Right lobe of liver (tissue), 6 donors: ENCODE data around the gene AP5B1. TPM values are rescaled to one million over a fixed set of nuclear protein-coding genes. Genes with fewer than 3 reads are reported as not detected.

Experiments used
- ATAC-seq, 4 donors: fragments of 200-7000 bp; cut with Tn5 transposase; one replicate each; pipeline ENCODE4 v1.9.1; 2020; ENCODE audit warnings: mild to moderate bottlenecking in 4 of 4, moderate library complexity in 4 of 4
- DNase-seq, 3 donors: peaks; one replicate each; pipeline ENCODE4 v3.0.0-alpha.2; 2020
- H3K27ac ChIP-seq, 3 donors: fragments of 200-600 bp; one replicate each; pipeline ENCODE4 v1.8.0; 2022
- H3K27me3 ChIP-seq, 2 donors: fragments of 200-600 bp; one replicate each; pipeline ENCODE4 v1.8.0; 2022
- H3K36me3 ChIP-seq, 4 donors: fragments of 200-600 bp; sonication (generic) in 1 of 4; one replicate each; pipeline versions ENCODE4 v1.5.1 to v1.8.0; 2017 to 2022; ENCODE audit warnings: control low read depth in 1 of 4
- H3K4me1 ChIP-seq, 4 donors: fragments of 200-600 bp; sonication (generic) in 1 of 4; one replicate each; pipeline versions ENCODE4 v1.5.1 to v1.8.0; 2017 to 2022; ENCODE audit warnings: control low read depth in 1 of 4
- H3K4me3 ChIP-seq, 3 donors: fragments of 200-600 bp; one replicate each; pipeline ENCODE4 v1.8.0; 2022
- H3K9me3 ChIP-seq, 4 donors: fragments of 200-600 bp; sonication (generic) in 1 of 4; one replicate each; pipeline versions ENCODE4 v1.5.1 to v1.8.0; 2017 to 2022; ENCODE audit warnings: control low read depth in 1 of 4
- POLR2A ChIP-seq: fragments of 450-650 bp; IDR thresholded peaks from one replicate; pipeline ENCODE4 v1.6.1; 2017; ENCODE audit warnings: antibody characterized with exemption, mild to moderate bottlenecking
- WGBS: methylation state at CpG from one replicate; pipeline ENCODE4 v1.1.6; 2018; ENCODE audit warnings: low coverage, low lambda C conversion rate; ENCODE audit not compliant: insufficient coverage; ENCODE audit errors: missing lambda C conversion rate; 5-methylcytosine and 5-hydroxymethylcytosine counted together
- intact Hi-C, 2 donors: fragments of 100-400 bp; cut with DNase I; formaldehyde crosslinking; loops; one replicate each; pipeline versions ENCODE4 v1.11.2 to v1.14.1; 2022
- total RNA-seq, 6 experiments: library from RNA; depleted of rRNA in 2 of 6; stranded (reverse); fragments of >200 nt in 2 of 6; fragmentation: NEBNext Ultra II Directional in 3 of 6; extraction: Animal tissue kit (Norgen Biotek cat#: 25700) in 3 of 6; gene quantifications; one replicate each; pipeline versions ENCODE4 v1.1.0 to v1.2.4, GENCODE V29; 2016 to 2023
- TF ChIP-seq, protein P1 (sequence below), 4 donors: fragments of 200-600 bp in 3 of 4; fragments of 450-650 bp in 1 of 4; IDR thresholded peaks; one replicate each; pipeline versions ENCODE4 v1.5.1 to v1.8.0; 2016 to 2022; ENCODE audit warnings: antibody characterized with exemption in 4 of 4, mild to moderate bottlenecking in 2 of 4
- donor health status: DM: no; HTN: yes; CAD: no.
- donor health status: DM: no; HTN: no; CAD: no.
- donor health status: DM: no; HTN: no; CAD: no.
- donor health status: DM: no; HTN: yes; CAD: no.
- donor health status: DM: no; HTN: yes; CAD: no.

The AP5B1 gene
- total RNA-seq, 6 experiments from 2014 or later: 5.0 to 13.5 (median 9.7) TPM

DNA sequence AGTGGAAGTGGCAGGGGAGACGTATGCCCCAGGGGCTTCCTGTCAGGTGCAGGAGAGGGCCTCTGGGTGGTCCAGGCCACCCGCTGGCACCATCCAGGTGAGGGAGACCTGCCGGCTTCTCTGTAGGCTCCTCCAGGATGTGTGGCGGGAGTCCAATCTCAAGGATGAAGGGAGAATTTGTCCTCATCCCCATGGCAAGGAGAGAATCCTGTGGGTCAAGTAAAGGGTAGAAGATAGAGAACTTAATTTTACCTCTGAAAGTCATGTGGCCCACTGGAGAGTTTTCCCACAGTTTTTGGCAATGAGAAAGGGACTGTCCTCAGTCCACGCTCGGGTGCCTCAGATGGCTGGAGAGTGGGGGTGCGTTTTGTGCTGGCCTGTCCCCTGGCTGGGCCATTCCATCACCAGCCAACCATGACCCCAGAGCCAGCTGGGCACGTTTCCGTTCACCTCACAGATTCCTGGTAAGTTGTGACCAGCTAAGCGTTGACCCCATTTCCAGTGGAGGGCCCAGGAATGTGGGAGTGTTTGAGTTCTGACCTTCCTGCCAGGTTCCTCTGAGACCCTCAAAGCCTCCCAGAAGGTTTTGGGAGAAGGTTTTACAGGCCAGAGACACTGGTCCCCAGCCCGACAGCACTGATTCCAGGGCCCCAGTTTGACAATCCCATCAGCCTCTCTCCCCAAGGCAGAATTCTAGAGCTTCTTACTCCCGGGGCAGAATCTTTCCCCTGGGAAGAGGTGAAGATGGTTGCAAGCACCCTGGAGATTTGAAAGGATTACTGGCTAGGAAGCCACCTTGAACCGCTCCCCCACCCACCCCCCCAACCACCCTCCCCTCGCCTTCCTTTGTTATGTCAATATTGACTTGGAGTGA, 8.7 kb upstream of the AP5B1 start:
- TF ChIP-seq, protein P1, sequence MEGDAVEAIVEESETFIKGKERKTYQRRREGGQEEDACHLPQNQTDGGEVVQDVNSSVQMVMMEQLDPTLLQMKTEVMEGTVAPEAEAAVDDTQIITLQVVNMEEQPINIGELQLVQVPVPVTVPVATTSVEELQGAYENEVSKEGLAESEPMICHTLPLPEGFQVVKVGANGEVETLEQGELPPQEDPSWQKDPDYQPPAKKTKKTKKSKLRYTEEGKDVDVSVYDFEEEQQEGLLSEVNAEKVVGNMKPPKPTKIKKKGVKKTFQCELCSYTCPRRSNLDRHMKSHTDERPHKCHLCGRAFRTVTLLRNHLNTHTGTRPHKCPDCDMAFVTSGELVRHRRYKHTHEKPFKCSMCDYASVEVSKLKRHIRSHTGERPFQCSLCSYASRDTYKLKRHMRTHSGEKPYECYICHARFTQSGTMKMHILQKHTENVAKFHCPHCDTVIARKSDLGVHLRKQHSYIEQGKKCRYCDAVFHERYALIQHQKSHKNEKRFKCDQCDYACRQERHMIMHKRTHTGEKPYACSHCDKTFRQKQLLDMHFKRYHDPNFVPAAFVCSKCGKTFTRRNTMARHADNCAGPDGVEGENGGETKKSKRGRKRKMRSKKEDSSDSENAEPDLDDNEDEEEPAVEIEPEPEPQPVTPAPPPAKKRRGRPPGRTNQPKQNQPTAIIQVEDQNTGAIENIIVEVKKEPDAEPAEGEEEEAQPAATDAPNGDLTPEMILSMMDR (IDR thresholded peaks at IDR 0.05): no peak
- no peak for TF ChIP-seq POLR2A
- no peak for ATAC-seq
- H3K4me3 ChIP-seq: no peak overlapping the region
- peaks cover 4 to 20% of the 10 kb centered on the region in 2 donors for H3K27me3 ChIP-seq
- no peak overlapping the region for H3K27ac ChIP-seq
- H3K36me3 ChIP-seq: no peaks in the 10 kb centered on the region
- no peak for DNase-seq
- H3K9me3 ChIP-seq: no peaks in the 10 kb centered on the region
- peaks cover 0 to 14% (median 4%) of the 10 kb centered on the region in 4 donors for H3K4me1 ChIP-seq
- intact Hi-C loops: no loop called here
- 79% methylated on average over 4 of the region's 14 CpGs for WGBS

DNA sequence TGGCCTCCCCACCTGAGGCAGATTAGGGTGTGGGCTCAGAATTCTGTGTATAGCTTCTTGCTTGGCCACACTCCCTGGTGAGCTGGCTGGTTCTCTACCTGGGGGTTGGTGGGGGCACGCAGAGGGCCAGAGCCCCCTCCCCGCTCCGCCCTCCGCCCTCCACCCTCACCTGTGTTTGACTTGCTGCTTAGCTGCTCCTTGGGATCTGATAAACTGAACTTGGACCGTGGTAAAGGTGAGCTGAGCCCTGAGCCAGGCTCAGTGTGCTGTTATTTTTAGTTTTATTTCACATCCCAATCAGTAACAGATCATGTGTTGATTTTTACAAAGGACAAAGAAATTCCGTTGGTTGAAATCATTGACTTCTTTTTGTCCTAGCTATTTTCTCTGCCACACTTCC, 8.0 kb upstream of the AP5B1 start:
- Histone ChIP-seq H3K9me3 (no peaks in the 10 kb centered on the region), H3K27ac (no peak overlapping the region), H3K36me3 (no peaks in the 10 kb centered on the region), H3K4me3 (no peak overlapping the region), H3K27me3 (peaks cover 4 to 20% of the 10 kb centered on the region in 2 donors), H3K4me1 (peaks cover 0 to 14% (median 4%) of the 10 kb centered on the region in 4 donors)
- no peak for DNase-seq
- intact Hi-C loops: no loop called here
- TF ChIP-seq, protein P1 (IDR thresholded peaks at IDR 0.05): no peak
- no peak for TF ChIP-seq POLR2A
- WGBS: 53% methylated on average over 2 of the region's 6 CpGs
- ATAC-seq: no peak

DNA sequence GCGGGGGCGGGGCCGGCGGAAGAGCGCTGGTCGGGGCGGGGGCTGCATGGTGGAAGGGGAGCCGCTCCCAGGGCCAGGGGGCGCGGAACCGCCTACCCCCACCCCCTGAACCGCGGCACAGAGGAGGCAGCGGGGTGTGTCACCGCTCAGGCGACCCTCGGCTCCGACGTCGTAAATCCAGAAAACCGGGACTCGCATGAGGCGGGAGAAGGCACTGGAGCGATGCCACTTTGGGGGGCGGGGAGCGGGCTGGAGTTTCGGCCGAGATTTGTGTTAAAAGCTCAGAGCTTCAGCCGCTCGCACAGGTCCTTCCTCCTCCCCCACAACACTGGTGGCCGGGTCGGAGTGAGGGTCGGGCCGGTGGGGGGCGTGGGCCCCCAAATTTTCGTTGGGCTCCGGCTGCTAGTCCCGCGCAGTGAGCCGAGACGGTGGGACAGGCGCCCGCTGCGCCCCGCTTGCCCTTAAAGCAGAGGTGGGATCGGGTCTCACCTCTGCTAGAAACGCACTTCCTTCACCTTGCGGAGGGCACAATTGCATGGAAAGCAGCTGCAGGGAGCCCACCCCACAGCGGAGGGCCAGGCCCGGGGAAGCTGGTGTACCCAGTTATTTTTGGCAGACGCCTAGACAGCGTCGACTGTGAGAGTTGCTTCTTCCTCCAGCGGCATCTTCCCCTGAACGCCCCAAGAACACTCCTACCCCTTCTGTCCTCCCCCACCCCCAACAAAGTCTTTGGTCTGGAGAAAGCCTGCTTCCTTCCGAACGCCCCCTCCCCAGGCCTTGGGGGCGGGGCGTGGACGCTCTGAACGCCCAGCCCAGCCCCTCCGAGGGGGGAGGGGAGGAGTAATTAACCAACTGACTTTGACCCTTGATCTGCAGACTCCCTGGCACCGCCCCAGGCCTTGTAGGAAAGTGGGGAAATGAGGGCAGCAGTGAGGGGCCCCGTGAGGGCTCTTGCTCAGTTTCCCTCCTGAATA, 7.2 kb upstream of the AP5B1 start:
- Histone ChIP-seq H3K4me3 (no peak overlapping the region), H3K4me1 (peaks cover 0 to 14% (median 4%) of the 10 kb centered on the region in 4 donors), H3K36me3 (no peaks in the 10 kb centered on the region), H3K27ac (no peak overlapping the region), H3K9me3 (no peaks in the 10 kb centered on the region), H3K27me3 (peaks cover 4 to 20% of the 10 kb centered on the region in 2 donors)
- ATAC-seq (peak in 1 of 4 donors; percentile 21), DNase-seq (no peak)
- intact Hi-C loops: no loop called here
- no peak for TF ChIP-seq POLR2A
- TF ChIP-seq, protein P1 (IDR thresholded peaks at IDR 0.05): no peak
- WGBS: 1% methylated on average over 17 of the region's 64 CpGs

DNA sequence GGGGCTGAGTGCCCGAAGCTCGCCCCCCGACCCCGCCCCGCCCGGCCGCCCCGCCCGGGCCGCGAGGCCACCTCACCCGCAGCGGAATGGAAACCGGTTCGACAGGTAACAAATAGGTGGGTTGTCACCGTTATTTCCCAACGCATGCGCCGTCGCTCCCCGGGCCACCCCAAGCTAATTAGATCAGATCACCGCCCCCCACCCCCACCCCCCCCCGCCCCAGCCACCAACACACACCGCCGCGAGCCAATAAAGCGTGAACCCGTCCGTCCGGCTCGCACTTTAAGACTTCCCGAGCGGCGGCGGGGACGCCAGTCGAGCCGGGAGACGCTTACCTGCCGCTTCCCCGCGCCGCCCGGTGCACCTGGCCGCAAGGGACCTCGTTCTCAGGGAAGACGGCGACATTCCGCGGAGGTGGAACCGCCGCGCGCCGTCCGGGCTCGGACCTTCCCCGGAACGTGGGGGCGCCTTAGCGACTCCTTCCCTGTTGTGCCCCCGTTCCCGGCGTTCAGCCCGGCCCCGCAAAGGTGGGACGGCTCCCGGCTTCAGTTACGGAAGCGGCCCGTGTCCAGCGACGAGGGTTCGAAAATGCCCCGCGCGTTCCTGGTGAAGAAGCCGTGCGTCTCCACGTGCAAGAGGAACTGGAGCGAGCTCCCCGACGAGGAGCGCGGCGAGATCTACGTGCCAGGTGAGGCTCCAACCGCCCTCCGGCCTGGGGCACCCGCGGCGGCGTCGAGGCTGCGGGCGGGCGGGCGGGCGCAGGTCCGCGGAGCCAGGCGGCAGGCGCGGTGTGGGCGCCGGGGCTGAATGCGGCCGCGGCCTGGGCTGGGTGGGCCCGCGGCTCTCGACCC, 6.2 kb upstream of the AP5B1 start, which contains the start of gene OVOL1:
Gene OVOL1, plus strand, starts transcription at position 278 of the 851 bp plus-strand sequence. Its CDS starts 311 bp downstream, at position 589.
- intact Hi-C loops: no loop called here
- ATAC-seq (no peak), DNase-seq (no peak)
- H3K9me3 ChIP-seq: no peaks in the 10 kb centered on the region
- peaks cover 0 to 14% (median 4%) of the 10 kb centered on the region in 4 donors for H3K4me1 ChIP-seq
- H3K36me3 ChIP-seq: no peaks in the 10 kb centered on the region
- TF ChIP-seq POLR2A: no peak
- TF ChIP-seq, protein P1 (IDR thresholded peaks at IDR 0.05): no peak
- peak within 1 kb of the TSS in 1 of 3 donors; percentile 21 for H3K4me3 ChIP-seq
- H3K27ac ChIP-seq: no peak within 1 kb of the TSS
- 1% methylated on average over 18 of the region's 112 CpGs for WGBS
- H3K27me3 ChIP-seq: peaks cover 4 to 20% of the 10 kb centered on the region in 2 donors
